GM12878 (cell line): ENCODE data around the gene CFAP99. TPM values are rescaled to one million over a fixed set of nuclear protein-coding genes. Genes with fewer than 3 reads are reported as not detected.

Source experiments
- BCL3 ChIP-seq: IDR thresholded peaks from 2 replicates; pipeline ENCODE4 v1.6.1; 2011; ENCODE audit warnings: borderline replicate concordance, low read depth, mild to moderate bottlenecking, moderate library complexity, low read length; ENCODE audit not compliant: insufficient read depth, poor library complexity, severe bottlenecking
- CBX3 ChIP-seq: fragments of 200-600 bp; sonication (generic); IDR thresholded peaks from 2 replicates; pipeline ENCODE4 v1.6.1; 2016; ENCODE audit warnings: low read depth, borderline replicate concordance
- CEBPB ChIP-seq, 2 experiments: fragments of 150-350 bp in 1 of 2; IDR thresholded peaks; 2 replicates each; pipeline ENCODE4 v1.6.1; 2012 to 2014; ENCODE audit warnings: low read depth in 2 of 2, low read length in 2 of 2, borderline replicate concordance in 1 of 2, inconsistent platforms in 1 of 2
- CEBPZ ChIP-seq: fragments of 150-350 bp; IDR thresholded peaks from 2 replicates; pipeline ENCODE4 v1.6.1; 2016; ENCODE audit warnings: low read depth, low read length
- E2F8 ChIP-seq: fragments of 450-650 bp; IDR thresholded peaks from 2 replicates; pipeline ENCODE4 v1.6.1; 2018; ENCODE audit warnings: mild to moderate bottlenecking, low read depth, moderate library complexity; ENCODE audit not compliant: partially characterized antibody
- ETV6 ChIP-seq, 2 experiments: fragments of 450-650 bp in 1 of 2; IDR thresholded peaks in 1 of 2; conservative IDR thresholded peaks in 1 of 2; 2 replicates each; pipeline ENCODE4 v1.6.1; 2014; ENCODE audit warnings: antibody characterized with exemption in 1 of 2, borderline replicate concordance in 1 of 2, low read depth in 1 of 2, mild to moderate bottlenecking in 1 of 2, moderate library complexity in 1 of 2
- EZH2 ChIP-seq: IDR thresholded peaks from 2 replicates; pipeline ENCODE4 v1.6.1; 2012; ENCODE audit warnings: low read depth, mild to moderate bottlenecking, control low read depth, inconsistent platforms, low read length, borderline replicate concordance; ENCODE audit not compliant: control insufficient read depth
- FOXK2 ChIP-seq: fragments of 450-650 bp; IDR thresholded peaks from 2 replicates; pipeline ENCODE4 v1.6.1; 2017; ENCODE audit warnings: mild to moderate bottlenecking, moderate library complexity
- GATAD2B ChIP-seq: fragments of 450-650 bp; conservative IDR thresholded peaks from 2 replicates; pipeline ENCODE4 v1.6.1; 2017; ENCODE audit warnings: low read depth, mild to moderate bottlenecking, moderate library complexity
- IRF3 ChIP-seq: fragments of 450-650 bp; IDR thresholded peaks from 2 replicates; pipeline ENCODE4 v1.6.1; 2014; ENCODE audit warnings: mild to moderate bottlenecking
- JUND ChIP-seq: IDR thresholded peaks from 2 replicates; pipeline ENCODE4 v1.6.1; 2012; ENCODE audit warnings: low read depth, mild to moderate bottlenecking, low read length, improper control_type of control experiment, moderate library complexity
- MEF2B ChIP-seq: fragments of 450-650 bp; IDR thresholded peaks from 2 replicates; pipeline ENCODE4 v1.6.1; 2018; ENCODE audit warnings: mild to moderate bottlenecking, moderate library complexity; ENCODE audit not compliant: partially characterized antibody, poor library complexity, severe bottlenecking
- SMAD1 ChIP-seq: fragments of 450-650 bp; IDR thresholded peaks from 2 replicates; pipeline ENCODE4 v1.6.1; 2018; ENCODE audit warnings: mild to moderate bottlenecking, low read depth; ENCODE audit not compliant: partially characterized antibody
- SUPT20H ChIP-seq: IDR thresholded peaks from 2 replicates; pipeline ENCODE4 v1.6.1; 2011; ENCODE audit warnings: low read depth, mild to moderate bottlenecking, low read length, moderate library complexity, borderline replicate concordance; ENCODE audit not compliant: control insufficient read depth
- polyA plus RNA-seq, 11 experiments: library from polyadenylated mRNA; depleted of rRNA in 4 of 11; unstranded in 6 of 11; stranded (reverse) in 5 of 11; fragments of >200 nt; fragmentation: Nextera tagmentation in 4 of 11; fragmentation: Illumina TruSeq in 1 of 11; extraction: Ambion mirVana in 4 of 11; extraction: Trizol in 1 of 11; gene quantifications; 1 replicate in 1 of 11; 2 replicates in 10 of 11; pipeline versions ENCODE4 v1.2.1 to v1.2.3, GENCODE V29; 2011 to 2016; ENCODE audit warnings: inconsistent platforms in 2 of 11, missing spikeins in 2 of 11, low read depth in 1 of 11
- total RNA-seq, 4 experiments: library from RNA; depleted of rRNA in 3 of 4; stranded (reverse); fragments of >200 nt in 3 of 4; fragmentation: Illumina TruSeq in 1 of 4; extraction: Trizol in 1 of 4; gene quantifications; 2 replicates each; pipeline versions ENCODE4 v1.2.1 to v1.2.3, GENCODE V29; 2013 to 2021
- TF ChIP-seq, protein P1 (sequence below): IDR thresholded peaks from 2 replicates; pipeline ENCODE4 v1.6.1; 2011; ENCODE audit warnings: borderline replicate concordance, low read depth, mild to moderate bottlenecking, moderate library complexity, mixed read lengths, low read length; ENCODE audit not compliant: insufficient read depth; ENCODE audit errors: extremely low read length

The CFAP99 gene
- total and polyA plus RNA-seq, 10 of the 15 experiments (the other 5 are each of a cell fraction or from before 2014, with no cell fraction given) = not detected

DNA sequence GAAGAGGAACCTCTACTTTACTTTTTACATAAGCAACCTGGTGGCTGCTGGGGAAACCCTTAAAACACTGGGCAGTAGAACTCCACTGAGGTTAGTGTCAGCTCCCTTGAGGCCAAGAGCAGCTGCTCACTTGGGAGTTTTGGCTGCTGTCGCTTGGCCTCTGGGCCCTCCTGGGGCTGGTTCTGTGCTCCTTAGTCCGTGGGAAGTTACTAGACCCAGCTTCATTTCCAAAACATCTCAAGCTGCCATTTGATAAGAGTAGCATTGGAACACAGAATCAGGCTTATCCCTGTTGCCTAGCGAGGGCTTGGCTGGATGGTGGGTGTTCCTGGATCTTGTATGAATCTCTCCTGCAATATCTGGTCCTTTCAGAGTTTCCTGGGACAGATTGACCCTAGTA, 76.2 kb downstream of the CFAP99 start (continued):
- no peak for TF ChIP-seq SMAD1
- no peak for TF ChIP-seq SUPT20H
- no peak for TF ChIP-seq FOXK2
- no peak for TF ChIP-seq CEBPB (IDR thresholded peaks at IDR 0.05; ENCODE audit: borderline replicate concordance in 1 of 2, low read depth in 2 of 2, low read length in 2 of 2)
- peak; percentile 96 for TF ChIP-seq MEF2B
- TF ChIP-seq GATAD2B = peak; percentile 62; the same call in 1 of the 2 replicates
- TF ChIP-seq, protein P1, sequence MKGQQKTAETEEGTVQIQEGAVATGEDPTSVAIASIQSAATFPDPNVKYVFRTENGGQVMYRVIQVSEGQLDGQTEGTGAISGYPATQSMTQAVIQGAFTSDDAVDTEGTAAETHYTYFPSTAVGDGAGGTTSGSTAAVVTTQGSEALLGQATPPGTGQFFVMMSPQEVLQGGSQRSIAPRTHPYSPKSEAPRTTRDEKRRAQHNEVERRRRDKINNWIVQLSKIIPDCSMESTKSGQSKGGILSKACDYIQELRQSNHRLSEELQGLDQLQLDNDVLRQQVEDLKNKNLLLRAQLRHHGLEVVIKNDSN = no peak
- no peak for TF ChIP-seq IRF3
- TF ChIP-seq ETV6 (conservative IDR thresholded peaks at IDR 0.05 in 1 of 2, IDR thresholded peaks at IDR 0.05 in 1 of 2; ENCODE audit: borderline replicate concordance in 1 of 2, low read depth in 1 of 2) = no peak
- TF ChIP-seq JUND = no peak
- no peak for TF ChIP-seq CEBPZ
- TF ChIP-seq CBX3 = no peak
- TF ChIP-seq EZH2 = no peak
- TF ChIP-seq E2F8 = no peak
- no peak for TF ChIP-seq BCL3
